DMS53 treated with DMSO at 0.1 percent for 48 hours (cell line): Measurements from ENCODE around the gene APOH.
"Not testable (repeated sequence)": the region's sequence is repeated elsewhere in the genome, so short reads cannot be mapped to it uniquely, and the experiment has no call there.

Source experiments
- DNase-seq: peaks from one replicate; lab custom pipeline; 2025; ENCODE audit not compliant: unreplicated experiment; lab: John Stamatoyannopoulos, UW

APOH gene, protein sequence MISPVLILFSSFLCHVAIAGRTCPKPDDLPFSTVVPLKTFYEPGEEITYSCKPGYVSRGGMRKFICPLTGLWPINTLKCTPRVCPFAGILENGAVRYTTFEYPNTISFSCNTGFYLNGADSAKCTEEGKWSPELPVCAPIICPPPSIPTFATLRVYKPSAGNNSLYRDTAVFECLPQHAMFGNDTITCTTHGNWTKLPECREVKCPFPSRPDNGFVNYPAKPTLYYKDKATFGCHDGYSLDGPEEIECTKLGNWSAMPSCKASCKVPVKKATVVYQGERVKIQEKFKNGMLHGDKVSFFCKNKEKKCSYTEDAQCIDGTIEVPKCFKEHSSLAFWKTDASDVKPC

DNA sequence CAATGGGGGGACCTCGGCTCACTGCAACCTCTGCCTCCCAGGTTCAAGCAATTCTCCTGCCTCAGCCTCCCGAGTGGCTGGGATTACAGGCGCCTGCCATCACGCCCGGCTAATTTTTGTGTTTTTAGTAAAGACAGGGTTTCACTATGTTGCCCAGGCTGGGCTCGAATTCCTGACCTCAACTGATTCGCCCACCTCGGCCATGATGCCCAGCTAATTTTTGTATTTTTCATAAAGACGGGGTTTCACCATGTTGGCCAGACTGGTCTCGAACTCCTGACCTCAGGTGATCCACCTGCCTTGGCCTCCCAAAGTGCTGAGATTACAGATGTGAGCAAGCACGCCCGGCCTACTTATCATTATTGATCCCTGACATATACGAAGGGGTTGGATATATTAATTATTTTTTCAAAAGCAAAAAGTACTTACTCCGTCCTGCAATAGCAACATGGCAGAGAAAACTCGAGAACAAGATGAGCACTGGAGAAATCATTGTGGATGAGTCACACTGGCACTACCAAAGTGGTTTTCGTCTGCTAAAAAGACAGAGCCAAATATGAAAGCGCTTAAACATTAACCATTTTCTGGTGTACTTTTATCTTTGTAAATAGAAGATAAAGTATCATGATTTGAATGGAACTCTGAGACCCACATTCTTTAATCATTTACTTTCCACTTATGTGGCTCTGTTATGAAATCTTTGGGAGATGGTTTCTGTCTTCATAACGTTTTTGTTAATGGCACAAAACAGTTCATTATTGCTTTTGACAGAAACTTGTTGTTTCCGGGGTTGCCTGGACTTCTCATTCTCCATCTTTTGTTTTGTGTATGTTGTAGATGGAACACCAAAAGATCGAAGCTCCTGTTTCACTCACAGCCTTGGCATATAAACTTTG lies at the start of gene APOH:
Gene APOH (minus strand): TSS at position 529 of the 896 bp plus-strand sequence. CDS start 36 bp downstream, at position 493.
- peak; percentile 58 for DNase-seq

DNA sequence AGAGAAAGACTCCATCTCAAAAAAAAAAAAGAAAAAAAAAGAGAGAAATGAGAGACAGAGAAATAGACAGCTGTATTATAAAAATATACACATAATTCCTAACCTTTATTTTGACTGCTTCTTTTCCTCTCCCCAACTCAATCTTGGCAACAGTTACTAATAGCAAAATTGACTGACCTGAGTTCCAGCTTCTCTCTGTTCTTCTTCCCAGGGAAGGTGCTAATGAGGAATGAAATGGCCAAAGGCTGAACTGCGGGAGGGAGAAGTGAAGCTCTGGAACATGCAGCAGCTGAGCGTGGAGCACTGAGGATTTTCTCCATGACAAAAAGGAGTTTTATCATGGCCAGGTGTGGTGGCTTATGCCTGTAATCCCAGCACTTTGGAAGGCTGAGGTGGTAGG lies 48.0 kb upstream of the APOH start:
- no peak for DNase-seq

DNA sequence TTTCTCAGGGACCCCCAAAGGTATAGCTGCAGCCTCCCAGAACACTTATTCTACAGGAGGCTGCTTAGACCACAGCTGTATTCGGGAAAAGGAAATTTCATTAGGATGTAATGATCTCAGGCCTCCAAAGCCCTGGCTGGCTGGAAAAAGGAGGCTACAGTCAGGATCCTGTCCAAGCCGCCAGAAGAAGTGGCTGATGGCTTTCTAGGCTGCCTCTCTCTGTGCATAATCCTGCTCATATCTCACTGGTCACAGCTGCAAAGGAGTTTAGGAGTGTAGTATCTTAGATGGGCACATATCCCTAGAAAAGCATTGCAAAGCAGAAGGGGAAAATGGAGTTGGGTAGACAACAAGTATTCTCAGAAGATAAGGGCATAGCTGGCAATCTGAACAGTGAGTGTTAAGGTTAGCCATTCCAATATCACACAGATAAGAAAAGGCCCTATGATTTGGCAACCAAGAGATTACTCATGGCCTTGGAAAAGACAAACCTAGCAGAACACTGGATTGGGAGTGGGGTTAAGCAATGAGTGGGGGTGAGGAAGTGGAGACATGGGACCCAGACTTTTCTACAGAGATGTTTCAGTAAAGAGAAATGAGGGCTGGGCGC lies 47.2 kb upstream of the APOH start:
- DNase-seq = no peak

DNA sequence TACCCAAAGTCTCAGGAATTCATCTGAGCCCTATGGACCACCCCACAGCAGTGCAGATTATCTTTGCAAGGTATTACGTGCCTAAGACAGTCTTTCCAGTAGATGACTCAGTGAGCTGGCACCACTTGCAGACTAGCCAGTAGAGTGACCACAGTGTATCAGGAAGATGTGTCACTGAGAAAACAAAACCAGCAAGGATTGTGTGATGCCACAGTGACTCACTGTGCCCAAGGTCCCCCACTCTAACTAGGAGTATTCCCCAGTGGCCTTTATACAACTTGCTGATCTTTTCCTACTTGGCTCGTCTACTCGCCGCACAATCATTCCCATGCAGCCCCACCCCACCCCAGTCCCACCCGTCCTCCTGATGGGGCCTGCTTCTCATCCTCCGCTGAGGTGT lies 46.4 kb upstream of the APOH start:
- DNase-seq = peak; percentile 77

DNA sequence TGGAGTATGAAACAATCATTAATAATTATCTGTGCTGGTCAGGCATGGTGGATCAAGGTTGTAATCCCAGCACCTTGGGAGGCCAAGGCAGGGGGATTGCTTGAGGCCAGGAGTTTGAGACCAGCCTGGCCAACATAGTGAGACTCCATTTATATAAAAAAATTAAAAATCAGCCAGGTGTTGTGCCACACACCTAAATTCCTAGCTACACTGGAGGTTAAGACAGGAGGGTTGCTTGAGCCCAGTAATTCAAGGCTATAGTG lies 44.3 kb upstream of the APOH start:
- DNase-seq = no peak

DNA sequence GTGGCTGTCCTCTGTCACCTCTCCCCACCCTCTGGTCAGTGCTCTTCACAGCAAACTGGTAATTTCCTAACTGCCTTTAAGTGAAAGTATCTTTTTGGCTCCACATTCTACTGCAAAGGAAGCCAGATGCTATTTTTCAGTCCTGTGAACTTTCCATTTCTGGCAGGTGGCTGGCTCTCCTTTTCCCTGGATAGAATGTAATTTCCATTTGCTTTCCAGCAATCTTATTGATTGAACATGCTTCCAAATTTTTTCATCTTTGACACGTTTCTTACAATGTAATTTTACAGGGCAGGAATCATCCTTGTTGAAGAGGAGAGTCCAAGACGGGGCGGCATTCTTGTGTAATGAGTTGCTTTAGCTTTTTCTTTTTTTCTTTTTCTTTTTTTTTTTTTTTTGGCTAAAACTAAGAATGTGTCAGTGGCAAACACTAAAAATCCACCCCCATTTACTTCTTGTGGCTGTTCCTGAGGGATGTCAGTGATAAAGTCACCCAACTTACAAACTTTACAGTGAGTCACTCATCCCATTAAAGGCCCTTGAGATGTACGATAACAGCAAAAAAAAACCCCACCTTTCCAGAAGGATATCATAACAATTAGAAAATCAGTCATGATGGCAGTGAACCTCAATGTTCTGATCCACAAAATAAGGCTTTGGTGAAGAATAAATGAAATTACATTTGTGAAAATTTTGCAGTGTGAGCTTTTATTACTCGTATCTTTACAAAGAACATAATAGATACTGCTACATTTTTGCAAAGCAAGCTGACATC lies 43.8 kb upstream of the APOH start:
- no peak for DNase-seq

DNA sequence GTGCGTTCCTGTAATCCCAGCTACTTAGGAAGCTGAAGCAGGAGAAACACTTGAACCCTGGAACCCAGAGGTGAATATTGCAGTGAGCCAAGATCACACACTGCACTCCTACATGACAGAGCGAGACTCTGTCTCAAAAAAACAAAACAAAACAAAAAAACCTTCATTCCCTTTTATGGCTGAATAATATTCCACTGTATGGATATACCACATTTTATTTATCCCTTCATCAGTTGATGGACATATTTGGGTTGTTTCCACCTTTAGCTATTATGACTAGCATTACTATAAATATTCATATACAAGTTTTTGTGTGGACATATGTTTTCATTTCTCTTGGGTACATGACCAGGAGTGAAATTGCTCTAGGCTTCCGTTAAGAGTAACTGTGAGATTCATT lies 42.3 kb upstream of the APOH start:
- no peak for DNase-seq

DNA sequence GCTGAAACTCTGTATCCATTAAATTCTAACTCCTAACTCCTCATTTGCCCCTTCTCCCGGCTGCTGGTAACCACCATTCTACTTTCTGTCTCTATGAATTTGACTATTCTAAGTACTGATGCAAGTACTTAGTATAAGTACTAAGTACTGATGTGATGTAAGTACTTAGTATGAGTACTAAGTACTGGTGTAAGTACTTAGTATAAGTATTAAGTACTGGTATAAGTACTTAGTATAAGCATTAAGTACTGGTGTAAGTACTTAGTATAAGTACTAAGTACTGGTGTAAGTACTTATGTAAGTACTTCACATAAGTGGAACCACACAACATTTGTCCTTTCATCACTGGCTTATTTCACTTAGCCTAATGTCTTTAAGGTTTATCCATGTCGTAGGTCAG lies 40.9 kb upstream of the APOH start:
- DNase-seq = no peak

DNA sequence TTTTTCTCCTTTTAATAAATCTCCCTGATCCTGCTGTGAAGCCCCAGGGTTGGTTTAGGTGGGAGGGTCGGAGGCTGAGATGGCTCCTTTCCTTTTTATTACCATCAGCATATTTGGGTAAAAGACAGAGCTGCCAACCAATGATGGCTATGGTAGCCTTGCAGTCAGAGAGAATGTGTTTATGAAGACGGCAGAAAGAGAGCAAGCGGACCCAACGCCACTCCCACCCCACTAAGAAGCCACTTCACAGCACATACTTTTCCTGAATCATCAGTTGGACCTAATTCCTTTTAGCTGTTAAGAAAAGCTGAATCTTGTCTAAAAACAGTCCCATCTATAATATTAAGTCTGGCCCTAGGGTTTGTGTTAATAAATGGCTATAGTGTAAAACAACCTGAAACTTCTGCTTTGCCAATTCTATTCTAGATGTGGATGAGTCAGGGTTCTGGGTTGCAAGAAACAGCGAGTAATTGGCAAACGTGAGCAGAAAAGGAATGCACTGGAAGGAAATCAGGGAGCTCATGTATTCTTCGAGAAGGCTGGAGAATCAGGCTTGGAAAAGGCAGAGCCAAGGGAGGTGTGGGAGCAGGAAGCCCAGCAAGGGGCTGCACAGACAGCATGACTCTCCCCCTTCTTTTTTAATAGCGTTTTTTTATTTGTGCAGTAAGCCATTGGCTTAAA lies 39.2 kb upstream of the APOH start:
- no peak for DNase-seq

DNA sequence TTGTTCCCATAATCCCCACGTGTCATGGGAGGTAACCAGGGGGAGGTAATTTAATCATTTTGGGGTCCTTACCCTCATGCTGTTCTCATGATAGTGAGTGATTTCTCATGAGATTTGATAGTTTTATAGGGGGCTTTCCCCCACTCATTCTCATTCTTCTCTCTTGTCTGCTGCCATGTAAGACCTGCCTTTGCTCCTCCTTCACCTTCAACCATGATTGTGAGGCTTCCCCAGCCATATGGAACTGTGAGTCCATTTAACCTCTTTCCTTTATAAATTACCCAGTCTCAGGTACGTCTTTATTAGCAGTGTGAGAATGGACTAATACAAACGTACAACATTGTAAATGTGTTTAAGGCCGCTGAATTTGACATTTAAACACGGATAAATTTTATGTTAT lies 35.5 kb upstream of the APOH start:
- no peak for DNase-seq

DNA sequence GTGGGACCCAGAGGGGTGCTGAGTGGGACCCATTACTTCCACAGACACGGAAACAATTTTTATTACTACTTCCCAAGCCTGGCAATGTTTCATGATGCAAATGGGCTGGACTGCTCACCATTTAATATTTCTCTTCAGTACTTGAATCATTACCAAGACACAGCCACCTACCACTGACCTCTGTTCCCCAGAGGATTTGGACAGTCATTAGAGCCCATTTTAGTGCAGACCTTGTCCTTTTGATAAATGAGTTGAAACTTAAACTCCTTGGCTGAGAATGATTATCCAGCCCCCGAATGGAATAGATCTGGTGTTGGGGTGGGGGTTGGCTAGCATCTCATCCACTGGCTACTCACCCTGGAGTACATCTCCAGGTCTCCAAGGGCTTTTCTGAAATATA lies 33.6 kb upstream of the APOH start:
- no peak for DNase-seq

DNA sequence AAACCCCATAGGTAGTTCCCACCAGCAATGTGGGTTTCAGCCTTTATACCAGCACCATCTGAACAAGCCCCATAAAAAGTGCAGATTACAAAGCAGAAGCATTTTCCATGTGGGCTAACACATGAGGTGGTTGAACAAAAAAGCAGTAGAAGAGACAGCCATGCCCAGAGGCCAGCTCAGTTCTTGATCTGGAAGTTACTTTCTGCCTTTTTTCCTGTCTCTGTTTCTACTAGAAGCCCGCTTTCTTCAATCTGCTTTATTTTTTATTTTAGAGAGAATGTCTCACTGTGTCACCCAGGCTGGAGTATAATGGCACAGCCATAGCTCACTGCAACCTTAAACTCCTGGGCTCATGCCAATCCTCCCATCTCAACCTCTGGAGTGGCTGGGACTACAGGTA lies 31.5 kb upstream of the APOH start:
- no peak for DNase-seq

DNA sequence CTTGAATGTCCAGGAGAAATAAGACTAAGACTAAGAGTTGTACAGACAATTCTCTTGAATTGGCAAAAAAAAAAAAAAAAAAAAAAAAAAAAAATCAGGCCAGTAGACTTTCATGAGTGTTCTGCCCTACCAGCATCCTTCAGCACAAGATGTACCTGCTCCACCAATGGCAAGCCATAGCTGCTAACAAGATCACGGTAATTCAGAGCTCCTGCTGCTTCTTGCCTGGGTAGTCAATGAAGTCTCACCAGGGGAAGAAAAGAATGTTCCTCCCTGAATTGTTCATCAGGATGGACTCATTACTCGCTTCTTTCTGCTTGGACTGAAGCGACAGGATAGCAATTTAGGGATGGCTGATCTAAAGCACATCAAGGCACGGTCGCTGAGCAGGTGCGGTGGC lies 31.1 kb upstream of the APOH start:
- DNase-seq = no peak

DNA sequence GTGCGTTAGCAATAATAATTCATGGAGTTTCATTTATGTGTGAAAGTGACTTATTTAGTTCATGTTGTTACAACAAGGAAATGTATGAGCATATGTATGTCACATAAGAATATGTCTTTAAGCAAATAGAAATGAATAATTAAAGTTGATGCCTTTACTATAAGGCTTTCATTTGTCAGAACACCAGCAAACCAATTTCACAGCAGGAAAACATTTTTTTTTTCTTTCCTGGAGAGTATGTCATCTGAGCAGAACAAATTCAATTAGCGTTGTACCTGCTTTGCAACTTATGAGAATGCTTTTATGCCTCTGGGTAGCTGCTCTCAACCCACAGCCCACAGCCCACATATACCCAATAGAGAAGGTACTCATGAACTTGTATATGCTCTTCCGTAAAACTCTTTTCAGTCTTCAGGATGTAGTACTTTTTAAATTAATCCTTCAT lies 26.3 kb upstream of the APOH start:
- DNase-seq = no peak

DNA sequence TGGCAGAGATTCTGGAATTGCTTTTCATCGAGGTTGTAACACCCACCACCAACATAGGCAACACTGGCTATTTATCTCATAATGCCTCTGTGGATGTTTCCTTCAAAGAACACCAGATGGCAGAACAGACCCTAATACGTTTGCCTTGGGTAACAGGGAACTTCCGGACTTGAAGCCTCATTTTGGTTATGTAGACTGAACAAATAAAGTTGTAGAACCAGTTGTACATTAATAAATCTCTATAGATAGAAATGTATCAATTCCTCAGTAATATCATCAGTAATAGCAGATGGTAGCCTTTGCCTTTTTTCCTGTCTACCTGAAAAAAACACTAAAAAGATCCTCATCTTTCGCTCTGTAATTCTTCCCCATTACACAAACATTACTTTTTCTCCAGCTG lies 25.9 kb upstream of the APOH start:
- DNase-seq = peak; percentile 69

DNA sequence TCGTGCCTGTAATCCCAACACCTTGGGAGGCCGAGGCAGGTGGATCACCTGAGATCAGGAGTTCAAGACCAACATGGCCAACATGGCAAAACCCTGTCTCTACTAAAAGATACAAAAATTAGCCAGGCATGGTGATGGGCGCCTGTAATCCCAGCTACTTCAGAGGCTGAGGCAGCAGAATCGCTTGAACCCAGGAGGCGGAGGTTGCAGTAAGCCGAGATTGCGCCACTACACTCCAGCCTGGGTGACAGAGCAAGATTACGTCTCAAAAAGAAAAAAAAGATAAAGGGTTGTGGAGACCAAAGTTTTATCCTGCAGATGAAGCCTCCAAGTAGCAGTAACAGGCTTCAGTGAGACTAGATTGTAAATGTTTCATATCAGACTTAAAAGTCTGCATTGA lies 24.2 kb upstream of the APOH start:
- DNase-seq = not testable (repeated sequence)

DNA sequence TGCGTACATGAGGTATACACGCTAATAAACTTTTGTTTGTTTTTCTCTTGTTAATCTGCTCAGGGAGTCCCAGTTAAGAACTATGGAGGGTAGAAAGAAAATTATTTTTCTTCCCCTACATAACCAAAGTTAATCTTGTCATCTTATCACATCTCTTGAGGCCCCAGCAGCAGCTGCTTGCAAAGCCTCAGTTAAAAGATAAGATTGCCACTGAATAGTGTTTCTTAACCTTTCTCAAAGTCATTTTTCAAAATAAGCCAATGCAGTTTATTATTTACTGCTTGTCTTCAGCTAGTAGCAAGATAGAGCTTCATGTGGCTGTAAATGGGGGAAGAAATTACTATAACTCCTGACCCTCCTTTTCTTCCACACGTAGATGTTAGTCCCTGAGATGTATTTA lies 21.5 kb upstream of the APOH start:
- DNase-seq = no peak

DNA sequence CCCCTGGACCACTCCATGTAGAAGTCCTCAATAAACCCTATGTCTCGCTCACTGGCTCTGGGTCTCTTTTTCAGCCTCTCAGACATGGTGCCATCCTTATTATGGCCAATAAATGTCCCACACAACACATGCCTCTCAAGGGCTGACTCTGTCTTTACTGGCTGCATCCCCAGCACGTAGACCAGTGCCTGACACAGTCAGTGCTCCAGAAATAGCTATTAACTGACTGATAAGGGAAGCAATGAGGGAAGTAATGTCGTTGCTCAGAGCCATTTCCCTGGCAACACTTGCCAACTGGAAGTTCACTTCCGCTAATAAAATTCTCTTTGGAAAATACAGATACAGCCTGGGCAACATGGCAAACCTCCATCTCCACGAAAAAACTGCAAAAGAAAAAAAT lies 19.1 kb upstream of the APOH start:
- no peak for DNase-seq

DNA sequence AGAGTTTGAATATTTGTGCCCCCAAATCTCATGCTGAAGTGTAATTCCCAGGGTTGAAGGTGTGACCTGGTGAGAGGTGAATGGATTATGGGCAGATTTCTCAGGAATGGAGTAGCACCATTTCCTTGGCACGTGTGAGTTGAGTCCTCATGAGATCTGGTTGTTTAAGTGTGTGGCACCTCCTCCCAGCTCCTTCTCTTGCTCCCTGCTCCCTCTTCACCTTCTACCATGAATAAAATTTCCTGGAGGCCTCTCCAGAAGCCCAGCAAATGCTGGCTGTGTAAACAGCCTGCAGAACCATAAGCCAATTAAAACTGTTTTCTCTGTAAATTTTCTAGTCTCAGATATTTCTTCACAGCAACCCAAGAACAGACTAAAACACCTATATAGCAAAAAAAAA lies 12.6 kb upstream of the APOH start:
- no peak for DNase-seq

DNA sequence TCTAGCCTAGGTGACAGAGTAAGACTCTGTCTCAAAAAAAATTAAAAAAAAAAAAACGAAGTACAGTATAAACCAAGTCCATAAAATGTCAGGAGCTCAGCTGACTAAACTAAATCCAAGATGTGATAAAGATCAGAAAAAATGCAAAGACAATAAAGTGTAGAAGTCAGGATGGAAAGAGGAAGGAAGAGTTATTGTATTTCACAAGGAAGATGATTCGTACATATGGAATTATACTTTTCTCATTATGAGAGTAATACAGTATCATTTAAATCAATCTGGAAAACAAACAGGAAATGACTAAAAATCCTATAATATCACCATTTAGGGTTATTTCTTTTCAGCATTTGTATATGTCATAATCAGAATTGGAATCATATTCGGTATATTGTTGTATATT lies 11.4 kb upstream of the APOH start:
- DNase-seq = no peak

DNA sequence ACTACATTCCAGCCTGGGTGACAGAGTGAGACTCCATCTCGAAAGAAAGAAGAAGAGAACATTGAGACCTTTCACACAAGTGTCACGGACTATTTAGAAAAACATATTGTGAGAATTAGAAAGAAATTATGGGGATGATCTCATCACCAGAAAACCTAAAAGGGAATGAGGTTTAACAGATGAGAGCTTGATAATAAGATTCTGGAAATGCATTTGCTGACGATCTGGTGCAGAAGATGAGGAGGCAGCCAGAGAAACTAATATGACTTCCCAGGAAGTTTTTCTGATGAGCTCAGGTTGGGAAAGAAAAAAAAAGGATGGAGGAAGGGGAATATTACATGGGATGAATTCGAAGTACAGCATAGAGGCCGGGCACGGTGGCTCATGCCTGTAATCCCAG lies 10.8 kb upstream of the APOH start:
- no peak for DNase-seq
